Measurements from ENCODE around the gene RGS6. TPM values are rescaled to one million over a fixed set of nuclear protein-coding genes. Genes with fewer than 3 reads are reported as not detected.

The RGS6 gene
- total RNA-seq, 4 donors from 2014 or later, result 0.83 to 2.4 (median 1.5) TPM

DNA sequence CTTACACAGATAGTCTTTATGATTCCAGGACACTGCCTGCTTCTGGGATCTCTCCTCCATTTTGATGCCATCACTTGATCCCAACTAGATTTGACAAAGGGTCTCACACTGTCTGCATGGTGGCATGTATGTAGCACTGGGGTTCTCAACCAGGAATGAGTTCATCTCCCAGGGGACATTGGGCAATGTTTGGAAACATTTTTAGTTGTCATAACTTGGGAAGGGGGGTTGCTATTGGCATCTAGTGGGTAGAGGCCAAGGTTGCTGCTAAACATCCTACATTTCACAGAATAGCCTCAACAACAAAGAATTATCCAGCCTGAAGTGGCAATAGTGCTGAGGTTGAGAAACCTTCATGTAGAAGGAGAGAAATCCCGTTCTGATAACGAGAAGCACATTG lies 585.5 kb downstream of the RGS6 start:
- no peaks in the 10 kb centered on the region for H3K27me3 ChIP-seq
- no peak overlapping the region for H3K4me3 ChIP-seq
- H3K9me3 ChIP-seq, result peaks cover 0 to 12% (median 5%) of the 10 kb centered on the region in 4 donors
- H3K36me3 ChIP-seq, result no peaks in the 10 kb centered on the region
- intact Hi-C loops (cut with DNase I), result no loop called here
- TF ChIP-seq POLR2AphosphoS5 (IDR thresholded peaks at IDR 0.05), result no peak
- no peak for TF ChIP-seq EP300 (IDR thresholded peaks at IDR 0.05)
- TF ChIP-seq, protein P1, sequence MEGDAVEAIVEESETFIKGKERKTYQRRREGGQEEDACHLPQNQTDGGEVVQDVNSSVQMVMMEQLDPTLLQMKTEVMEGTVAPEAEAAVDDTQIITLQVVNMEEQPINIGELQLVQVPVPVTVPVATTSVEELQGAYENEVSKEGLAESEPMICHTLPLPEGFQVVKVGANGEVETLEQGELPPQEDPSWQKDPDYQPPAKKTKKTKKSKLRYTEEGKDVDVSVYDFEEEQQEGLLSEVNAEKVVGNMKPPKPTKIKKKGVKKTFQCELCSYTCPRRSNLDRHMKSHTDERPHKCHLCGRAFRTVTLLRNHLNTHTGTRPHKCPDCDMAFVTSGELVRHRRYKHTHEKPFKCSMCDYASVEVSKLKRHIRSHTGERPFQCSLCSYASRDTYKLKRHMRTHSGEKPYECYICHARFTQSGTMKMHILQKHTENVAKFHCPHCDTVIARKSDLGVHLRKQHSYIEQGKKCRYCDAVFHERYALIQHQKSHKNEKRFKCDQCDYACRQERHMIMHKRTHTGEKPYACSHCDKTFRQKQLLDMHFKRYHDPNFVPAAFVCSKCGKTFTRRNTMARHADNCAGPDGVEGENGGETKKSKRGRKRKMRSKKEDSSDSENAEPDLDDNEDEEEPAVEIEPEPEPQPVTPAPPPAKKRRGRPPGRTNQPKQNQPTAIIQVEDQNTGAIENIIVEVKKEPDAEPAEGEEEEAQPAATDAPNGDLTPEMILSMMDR (IDR thresholded peaks at IDR 0.05), result no peak
- no peak for TF ChIP-seq POLR2A (IDR thresholded peaks at IDR 0.05; ENCODE audit: low read depth)
- peaks cover 0 to 9% (median 7%) of the 10 kb centered on the region in 4 donors for H3K4me1 ChIP-seq
- WGBS, result 90% methylated on average over 2 of the region's 2 CpGs
- no peak overlapping the region for H3K27ac ChIP-seq (replicated peaks in 1 of 4)
- no peak for DNase-seq (ENCODE audit: extremely low spot score)

DNA sequence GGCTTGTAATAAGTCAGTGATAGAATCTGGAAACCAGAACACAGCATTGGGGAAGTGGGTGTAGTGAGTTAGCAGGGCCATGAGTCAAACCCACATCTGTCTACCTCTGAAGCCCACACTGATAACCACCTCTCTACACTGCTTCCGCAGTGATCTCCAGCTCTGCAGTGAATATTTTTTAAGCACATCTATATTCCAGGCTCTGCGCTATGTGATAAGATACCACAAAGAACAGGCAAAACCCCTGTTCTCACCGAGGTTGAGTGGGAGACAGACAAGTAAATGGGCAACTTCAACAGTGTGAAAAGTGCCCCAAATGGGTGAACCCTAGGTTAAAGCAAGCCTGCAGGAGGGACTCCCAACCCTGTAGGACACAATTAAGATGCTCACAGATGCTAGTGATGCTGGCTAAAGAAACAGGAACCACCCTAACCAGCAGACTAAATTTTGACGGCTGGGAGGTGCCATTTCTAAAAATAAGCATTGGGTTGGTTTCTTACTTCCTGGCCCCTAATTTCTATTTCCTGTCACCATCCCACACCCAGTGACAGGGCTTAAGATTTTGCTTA lies 586.7 kb downstream of the RGS6 start:
- intact Hi-C loops (cut with DNase I), result no loop called here
- Histone ChIP-seq H3K9me3 (peaks cover 0 to 12% (median 5%) of the 10 kb centered on the region in 4 donors), H3K4me3 (no peak overlapping the region), H3K4me1 (peaks cover 0 to 9% (median 7%) of the 10 kb centered on the region in 4 donors), H3K27me3 (no peaks in the 10 kb centered on the region), H3K27ac (replicated peaks in 1 of 4) (no peak overlapping the region), H3K36me3 (no peaks in the 10 kb centered on the region)
- DNase-seq (ENCODE audit: extremely low spot score), result no peak
- no peak for TF ChIP-seq POLR2A (IDR thresholded peaks at IDR 0.05; ENCODE audit: low read depth)
- no peak for TF ChIP-seq EP300 (IDR thresholded peaks at IDR 0.05)
- TF ChIP-seq POLR2AphosphoS5 (IDR thresholded peaks at IDR 0.05), result no peak
- TF ChIP-seq, protein P1 (IDR thresholded peaks at IDR 0.05), result no peak
- WGBS, result 74% methylated on average over 4 of the region's 4 CpGs

DNA sequence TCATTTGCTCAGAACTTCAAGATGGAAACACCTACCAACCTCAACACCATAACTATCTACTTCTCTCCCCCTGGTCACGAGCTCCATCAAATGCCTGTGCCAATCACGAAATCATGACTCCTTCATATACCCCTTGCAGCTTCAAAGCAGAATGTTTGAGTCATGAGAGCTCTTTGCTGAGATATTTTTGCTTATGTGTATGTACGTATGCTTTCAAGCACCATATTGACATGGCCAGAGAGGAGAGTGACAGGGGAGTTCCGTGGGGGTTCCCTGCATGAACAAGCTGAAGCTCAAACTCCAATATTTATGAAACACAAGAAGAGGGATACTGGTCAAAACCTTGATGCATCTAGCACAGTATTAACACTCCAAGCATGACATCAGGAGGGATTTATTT lies 587.3 kb downstream of the RGS6 start:
- intact Hi-C loops (cut with DNase I), result no loop called here
- 92% methylated on average over 4 of the region's 4 CpGs for WGBS
- H3K27ac ChIP-seq (replicated peaks in 1 of 4), result no peak overlapping the region
- H3K4me1 ChIP-seq, result peaks cover 0 to 9% (median 7%) of the 10 kb centered on the region in 4 donors
- no peak overlapping the region for H3K4me3 ChIP-seq
- peaks cover 0 to 12% (median 5%) of the 10 kb centered on the region in 4 donors for H3K9me3 ChIP-seq
- no peaks in the 10 kb centered on the region for H3K27me3 ChIP-seq
- no peaks in the 10 kb centered on the region for H3K36me3 ChIP-seq
- no peak for DNase-seq (ENCODE audit: extremely low spot score)
- no peak for TF ChIP-seq POLR2A (IDR thresholded peaks at IDR 0.05; ENCODE audit: low read depth)
- TF ChIP-seq POLR2AphosphoS5 (IDR thresholded peaks at IDR 0.05), result no peak
- TF ChIP-seq, protein P1 (IDR thresholded peaks at IDR 0.05), result no peak
- no peak for TF ChIP-seq EP300 (IDR thresholded peaks at IDR 0.05)

DNA sequence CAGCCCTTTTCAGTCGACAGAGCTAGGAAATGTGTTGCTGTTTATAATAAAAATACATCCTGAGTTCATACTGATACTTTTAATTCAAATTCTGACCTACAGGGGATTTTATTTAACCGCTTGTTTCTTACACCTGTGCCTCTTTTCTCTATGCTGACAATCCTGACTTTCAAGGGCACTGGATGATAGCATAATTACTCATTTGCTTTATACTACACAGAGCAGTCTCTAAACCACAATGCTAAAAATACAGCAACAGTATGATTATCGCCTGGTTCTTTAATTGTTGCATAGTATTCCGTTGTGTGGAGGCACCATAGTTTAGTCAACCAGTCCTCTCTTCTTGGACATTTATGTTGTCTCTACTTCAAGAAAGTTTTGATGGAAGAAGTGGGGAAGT lies 588.8 kb downstream of the RGS6 start:
- WGBS, result 89% methylated on average over 4 of the region's 4 CpGs
- no peak for DNase-seq (ENCODE audit: extremely low spot score)
- Histone ChIP-seq H3K36me3 (no peaks in the 10 kb centered on the region), H3K27me3 (no peaks in the 10 kb centered on the region), H3K27ac (replicated peaks in 1 of 4) (no peak overlapping the region), H3K4me1 (peaks cover 0 to 9% (median 7%) of the 10 kb centered on the region in 4 donors), H3K4me3 (no peak overlapping the region), H3K9me3 (peaks cover 0 to 12% (median 5%) of the 10 kb centered on the region in 4 donors)
- intact Hi-C loops (cut with DNase I), result no loop called here
- TF ChIP-seq EP300 (IDR thresholded peaks at IDR 0.05) (no peak), POLR2A (IDR thresholded peaks at IDR 0.05; ENCODE audit: low read depth) (no peak), POLR2AphosphoS5 (IDR thresholded peaks at IDR 0.05) (no peak)
- TF ChIP-seq, protein P1 (IDR thresholded peaks at IDR 0.05), result no peak
